ENCODE data around the gene EDEM3. TPM values are rescaled to one million over a fixed set of nuclear protein-coding genes. Genes with fewer than 3 reads are reported as not detected.

Gene EDEM3
- total RNA-seq, 1 donor from 2014 or later, result 24.1 TPM

DNA sequence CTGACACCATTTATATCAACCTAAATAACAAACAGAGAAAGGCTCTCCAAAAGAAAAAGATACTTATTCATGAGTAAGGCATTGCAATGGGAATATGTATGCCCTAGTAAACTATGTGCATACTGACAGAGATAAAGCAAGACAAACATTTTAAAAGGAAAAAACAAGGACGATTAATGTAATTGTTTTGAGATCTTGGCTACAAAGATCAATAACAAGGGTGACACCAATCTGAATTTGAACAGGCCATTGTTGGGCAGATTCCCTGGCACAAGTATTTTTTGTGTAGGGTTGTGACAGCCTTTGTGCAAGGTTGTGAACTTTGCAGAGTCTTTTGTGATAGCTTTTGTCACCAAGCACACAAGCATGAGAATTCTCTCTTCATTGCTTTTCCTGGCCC is 85.3 kb downstream of the EDEM3 start:
- TF ChIP-seq, protein P1, sequence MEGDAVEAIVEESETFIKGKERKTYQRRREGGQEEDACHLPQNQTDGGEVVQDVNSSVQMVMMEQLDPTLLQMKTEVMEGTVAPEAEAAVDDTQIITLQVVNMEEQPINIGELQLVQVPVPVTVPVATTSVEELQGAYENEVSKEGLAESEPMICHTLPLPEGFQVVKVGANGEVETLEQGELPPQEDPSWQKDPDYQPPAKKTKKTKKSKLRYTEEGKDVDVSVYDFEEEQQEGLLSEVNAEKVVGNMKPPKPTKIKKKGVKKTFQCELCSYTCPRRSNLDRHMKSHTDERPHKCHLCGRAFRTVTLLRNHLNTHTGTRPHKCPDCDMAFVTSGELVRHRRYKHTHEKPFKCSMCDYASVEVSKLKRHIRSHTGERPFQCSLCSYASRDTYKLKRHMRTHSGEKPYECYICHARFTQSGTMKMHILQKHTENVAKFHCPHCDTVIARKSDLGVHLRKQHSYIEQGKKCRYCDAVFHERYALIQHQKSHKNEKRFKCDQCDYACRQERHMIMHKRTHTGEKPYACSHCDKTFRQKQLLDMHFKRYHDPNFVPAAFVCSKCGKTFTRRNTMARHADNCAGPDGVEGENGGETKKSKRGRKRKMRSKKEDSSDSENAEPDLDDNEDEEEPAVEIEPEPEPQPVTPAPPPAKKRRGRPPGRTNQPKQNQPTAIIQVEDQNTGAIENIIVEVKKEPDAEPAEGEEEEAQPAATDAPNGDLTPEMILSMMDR (IDR thresholded peaks at IDR 0.05), result no peak
- TF ChIP-seq POLR2A (IDR thresholded peaks at IDR 0.05) (no peak), POLR2AphosphoS5 (IDR thresholded peaks at IDR 0.05; ENCODE audit: insufficient read depth in 1 of 2, low read depth in 1 of 2) (no peak)
- intact Hi-C loops (cut with DNase I), result loop anchor here (5.0 to 10.0 kb wide), 4 partner anchors 105 to 595 kb away; no protein-coding TSS in a partner anchor
- Histone ChIP-seq H3K4me1 (no peaks in the 10 kb centered on the region), H3K36me3 (no peaks in the 10 kb centered on the region), H3K27me3 (no peaks in the 10 kb centered on the region), H3K9me3 (no peaks in the 10 kb centered on the region), H3K27ac (no peak overlapping the region), H3K4me3 (no peak overlapping the region)
- DNase-seq (ENCODE audit: extremely low spot score in 2 of 2), result no peak

DNA sequence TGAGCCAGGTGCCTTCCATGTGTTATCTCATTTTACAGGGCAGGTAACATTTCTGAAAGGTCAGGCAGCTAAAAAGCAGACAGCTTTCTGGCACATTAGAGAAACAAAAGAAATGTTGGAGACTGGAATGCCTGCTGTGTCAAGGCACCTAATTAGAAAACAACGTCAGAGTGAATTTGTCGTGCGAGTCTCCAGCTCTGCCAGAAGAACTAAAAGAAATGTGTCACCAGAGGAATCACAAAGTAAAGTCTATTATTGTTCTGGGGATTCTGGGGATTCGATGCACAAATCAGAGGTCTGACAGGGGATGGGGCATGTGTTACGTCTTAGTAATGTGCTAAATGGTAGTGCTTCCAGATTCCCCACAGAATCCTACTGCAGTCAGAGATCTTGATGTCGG is 89.3 kb downstream of the EDEM3 start:
- Histone ChIP-seq H3K27ac (no peak overlapping the region), H3K4me1 (peaks cover 6% of the 10 kb centered on the region), H3K4me3 (no peak overlapping the region), H3K27me3 (no peaks in the 10 kb centered on the region), H3K9me3 (no peaks in the 10 kb centered on the region), H3K36me3 (no peaks in the 10 kb centered on the region)
- intact Hi-C loops (cut with DNase I), result loop anchor here (5.0 to 10.0 kb wide), 4 partner anchors 101 to 591 kb away; no protein-coding TSS in a partner anchor
- TF ChIP-seq POLR2A (IDR thresholded peaks at IDR 0.05), result no peak
- TF ChIP-seq, protein P1 (IDR thresholded peaks at IDR 0.05), result no peak
- no peak for DNase-seq (ENCODE audit: extremely low spot score in 2 of 2)

DNA sequence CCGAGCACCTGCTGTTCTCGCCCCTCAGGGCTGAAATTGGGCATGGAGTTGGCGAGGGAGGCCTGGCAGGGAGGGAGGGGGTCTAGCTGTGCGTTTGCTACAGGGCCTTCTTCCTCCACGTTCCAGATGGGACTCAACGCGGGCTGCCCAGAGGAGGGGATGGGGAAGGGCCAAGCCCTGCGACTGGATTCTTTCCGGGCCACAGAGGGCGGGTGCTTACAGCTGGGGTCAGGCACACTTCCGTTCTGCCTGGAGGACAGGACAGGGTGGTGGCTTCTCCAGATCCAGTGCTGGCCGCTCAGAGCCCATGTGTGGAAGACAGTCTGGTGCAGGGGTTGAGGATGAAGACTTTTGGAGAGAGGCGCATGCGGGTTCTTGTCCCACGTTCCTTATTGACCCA is 90.0 kb downstream of the EDEM3 start:
- no peak for DNase-seq (ENCODE audit: extremely low spot score in 2 of 2)
- no peaks in the 10 kb centered on the region for H3K9me3 ChIP-seq
- H3K27ac ChIP-seq, result no peak overlapping the region
- no peaks in the 10 kb centered on the region for H3K36me3 ChIP-seq
- no peaks in the 10 kb centered on the region for H3K27me3 ChIP-seq
- TF ChIP-seq POLR2A (IDR thresholded peaks at IDR 0.05), result no peak
- intact Hi-C loops (cut with DNase I), result loop anchor here (5.0 to 10.0 kb wide), 4 partner anchors 100 to 590 kb away; no protein-coding TSS in a partner anchor
- peaks cover 6% of the 10 kb centered on the region for H3K4me1 ChIP-seq
- peak overlapping the region in 1 of 2 donors; percentile 27 for H3K4me3 ChIP-seq

DNA sequence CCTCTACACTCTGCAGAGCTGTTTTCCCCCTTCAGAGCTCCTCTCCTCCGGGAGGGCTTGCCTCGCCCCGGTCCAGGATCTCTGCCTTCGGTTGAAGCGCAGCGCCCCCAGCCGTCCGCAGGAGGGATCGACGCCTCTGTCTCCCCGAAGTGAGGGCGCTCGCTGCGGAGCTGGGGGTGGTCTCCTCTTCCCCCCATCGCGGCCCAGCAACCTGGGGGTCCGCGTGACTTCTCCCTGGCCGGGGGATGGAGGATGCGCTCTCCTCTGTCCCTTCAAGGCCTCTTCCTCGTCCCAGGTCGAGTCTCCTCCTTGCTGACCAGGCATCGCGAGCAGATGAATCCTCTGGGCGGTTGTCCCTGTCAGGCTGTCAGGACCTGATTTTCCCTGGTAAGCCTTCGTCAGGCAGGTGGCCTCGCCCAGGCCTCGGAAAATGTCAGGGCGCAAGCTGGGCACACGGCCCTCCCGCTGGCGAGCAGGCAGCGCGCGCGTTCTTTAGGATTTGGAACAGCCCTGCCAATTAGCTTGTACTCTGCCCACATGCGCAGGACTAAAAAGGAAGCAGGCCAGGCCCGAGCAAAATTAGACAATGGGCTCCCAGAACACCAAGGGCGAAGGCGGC is 90.5 kb downstream of the EDEM3 start:
- intact Hi-C loops (cut with DNase I), result loop anchor here (10.0 kb wide), 3 partner anchors 99 to 589 kb away; no protein-coding TSS in a partner anchor
- TF ChIP-seq POLR2AphosphoS5 (IDR thresholded peaks at IDR 0.05; ENCODE audit: insufficient read depth in 1 of 2, low read depth in 1 of 2) (peak in 1 of 2 donors; percentile 58), POLR2A (IDR thresholded peaks at IDR 0.05) (no peak)
- TF ChIP-seq, protein P1 (IDR thresholded peaks at IDR 0.05), result peak; percentile 52 to 96 (median 93)
- DNase-seq (ENCODE audit: extremely low spot score in 2 of 2), result no peak

DNA sequence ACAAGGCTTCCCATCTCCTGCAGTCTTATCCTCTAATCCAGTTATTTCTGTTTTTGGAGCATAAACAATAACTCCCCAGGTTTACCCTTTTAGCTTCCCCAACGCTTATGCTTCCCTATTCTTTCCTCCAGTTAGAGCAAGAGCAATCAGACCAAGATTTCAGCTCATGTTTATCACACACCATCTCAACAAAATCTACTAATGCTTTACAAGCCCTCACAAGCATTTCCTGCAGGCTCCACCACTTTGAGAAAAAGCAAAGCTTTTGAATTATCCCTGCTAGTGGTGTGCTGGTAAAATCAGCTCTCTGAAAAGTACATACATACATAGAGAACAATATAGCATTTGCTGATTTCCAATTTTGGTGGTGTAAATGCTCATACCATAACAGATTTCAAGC is 92.9 kb downstream of the EDEM3 start:
- H3K27me3 ChIP-seq, result no peaks in the 10 kb centered on the region
- no peaks in the 10 kb centered on the region for H3K36me3 ChIP-seq
- no peaks in the 10 kb centered on the region for H3K9me3 ChIP-seq
- peaks cover 6% of the 10 kb centered on the region for H3K4me1 ChIP-seq
- no peak overlapping the region for H3K4me3 ChIP-seq
- no peak overlapping the region for H3K27ac ChIP-seq
- DNase-seq (ENCODE audit: extremely low spot score in 2 of 2), result no peak
- TF ChIP-seq, protein P1 (IDR thresholded peaks at IDR 0.05), result no peak
- TF ChIP-seq POLR2A (IDR thresholded peaks at IDR 0.05) (no peak), POLR2AphosphoS5 (IDR thresholded peaks at IDR 0.05; ENCODE audit: insufficient read depth in 1 of 2, low read depth in 1 of 2) (no peak)
- intact Hi-C loops (cut with DNase I), result loop anchor here (10.0 kb wide), 3 partner anchors 97 to 587 kb away; no protein-coding TSS in a partner anchor

More for the DNA sequence above, 90.5 kb downstream of the EDEM3 start:
- Histone ChIP-seq H3K36me3 (no peaks in the 10 kb centered on the region), H3K27me3 (no peaks in the 10 kb centered on the region), H3K4me1 (peaks cover 6% of the 10 kb centered on the region), H3K4me3 (peak overlapping the region; percentile 25 to 27), H3K9me3 (no peaks in the 10 kb centered on the region), H3K27ac (no peak overlapping the region)

All from vagina (tissue), 2 donors.